PC-3 (cell line): ENCODE measurements around the gene DYNC1I1.

Experiments
- EZH2 ChIP-seq: fragments of 300-600 bp; sonication (generic); IDR thresholded peaks from one replicate; pipeline ENCODE4 v1.6.1; 2017; ENCODE audit warnings: antibody characterized with exemption, mild to moderate bottlenecking, low read length; ENCODE audit not compliant: unreplicated experiment
- EZH2phosphoT487 ChIP-seq: fragments of 300-600 bp; sonication (generic); IDR thresholded peaks from 2 replicates; pipeline ENCODE4 v1.6.1; 2018; ENCODE audit warnings: mild to moderate bottlenecking, antibody characterized with exemption, low read length, borderline replicate concordance
- TF ChIP-seq, protein P1 (sequence below): fragments of 300-600 bp; sonication (generic); conservative IDR thresholded peaks from 2 replicates; pipeline ENCODE4 v1.5.1; 2017; ENCODE audit warnings: antibody characterized with exemption, low read depth, mild to moderate bottlenecking, low read length

GRCh38 chr7:95843286-95843685 lies 70.9 kb downstream of the DYNC1I1 start:
- TF ChIP-seq, protein P1, sequence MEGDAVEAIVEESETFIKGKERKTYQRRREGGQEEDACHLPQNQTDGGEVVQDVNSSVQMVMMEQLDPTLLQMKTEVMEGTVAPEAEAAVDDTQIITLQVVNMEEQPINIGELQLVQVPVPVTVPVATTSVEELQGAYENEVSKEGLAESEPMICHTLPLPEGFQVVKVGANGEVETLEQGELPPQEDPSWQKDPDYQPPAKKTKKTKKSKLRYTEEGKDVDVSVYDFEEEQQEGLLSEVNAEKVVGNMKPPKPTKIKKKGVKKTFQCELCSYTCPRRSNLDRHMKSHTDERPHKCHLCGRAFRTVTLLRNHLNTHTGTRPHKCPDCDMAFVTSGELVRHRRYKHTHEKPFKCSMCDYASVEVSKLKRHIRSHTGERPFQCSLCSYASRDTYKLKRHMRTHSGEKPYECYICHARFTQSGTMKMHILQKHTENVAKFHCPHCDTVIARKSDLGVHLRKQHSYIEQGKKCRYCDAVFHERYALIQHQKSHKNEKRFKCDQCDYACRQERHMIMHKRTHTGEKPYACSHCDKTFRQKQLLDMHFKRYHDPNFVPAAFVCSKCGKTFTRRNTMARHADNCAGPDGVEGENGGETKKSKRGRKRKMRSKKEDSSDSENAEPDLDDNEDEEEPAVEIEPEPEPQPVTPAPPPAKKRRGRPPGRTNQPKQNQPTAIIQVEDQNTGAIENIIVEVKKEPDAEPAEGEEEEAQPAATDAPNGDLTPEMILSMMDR: peak; percentile 52
- TF ChIP-seq EZH2phosphoT487 (no peak), EZH2 (no peak)
